Measurements from ENCODE around the gene TSSK3.

DNA sequence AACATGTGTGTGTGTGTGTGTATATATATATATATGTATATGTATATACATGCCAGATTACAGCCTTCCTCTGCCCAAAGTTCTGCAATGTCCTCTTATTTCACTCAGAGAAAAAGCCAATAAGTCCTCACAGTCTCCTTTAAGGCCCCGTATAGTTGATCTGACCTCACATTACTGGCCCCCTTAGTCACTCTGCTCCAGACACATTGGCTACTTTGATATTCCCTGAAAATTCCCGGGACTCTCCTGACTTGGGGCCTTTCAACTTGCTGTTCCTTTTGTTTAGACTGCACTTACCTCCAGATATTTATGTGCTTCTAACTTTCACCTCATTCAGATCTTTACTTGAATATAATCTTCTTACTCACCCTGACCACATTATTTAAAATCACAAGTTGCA lies 36.1 kb downstream of the TSSK3 start:
- TF ChIP-seq, protein P1, sequence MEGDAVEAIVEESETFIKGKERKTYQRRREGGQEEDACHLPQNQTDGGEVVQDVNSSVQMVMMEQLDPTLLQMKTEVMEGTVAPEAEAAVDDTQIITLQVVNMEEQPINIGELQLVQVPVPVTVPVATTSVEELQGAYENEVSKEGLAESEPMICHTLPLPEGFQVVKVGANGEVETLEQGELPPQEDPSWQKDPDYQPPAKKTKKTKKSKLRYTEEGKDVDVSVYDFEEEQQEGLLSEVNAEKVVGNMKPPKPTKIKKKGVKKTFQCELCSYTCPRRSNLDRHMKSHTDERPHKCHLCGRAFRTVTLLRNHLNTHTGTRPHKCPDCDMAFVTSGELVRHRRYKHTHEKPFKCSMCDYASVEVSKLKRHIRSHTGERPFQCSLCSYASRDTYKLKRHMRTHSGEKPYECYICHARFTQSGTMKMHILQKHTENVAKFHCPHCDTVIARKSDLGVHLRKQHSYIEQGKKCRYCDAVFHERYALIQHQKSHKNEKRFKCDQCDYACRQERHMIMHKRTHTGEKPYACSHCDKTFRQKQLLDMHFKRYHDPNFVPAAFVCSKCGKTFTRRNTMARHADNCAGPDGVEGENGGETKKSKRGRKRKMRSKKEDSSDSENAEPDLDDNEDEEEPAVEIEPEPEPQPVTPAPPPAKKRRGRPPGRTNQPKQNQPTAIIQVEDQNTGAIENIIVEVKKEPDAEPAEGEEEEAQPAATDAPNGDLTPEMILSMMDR (conservative IDR thresholded peaks at IDR 0.05; ENCODE audit: low read depth, low read length): no peak
- TF ChIP-seq EZH2 (IDR thresholded peaks at IDR 0.05; ENCODE audit: low read length, unreplicated experiment): no peak
